Lung (tissue), 12 donors: Measurements from ENCODE around the gene WDR93. TPM values are rescaled to one million over a fixed set of nuclear protein-coding genes. Genes with fewer than 3 reads are reported as not detected.

ENCODE experiments used
- ATAC-seq: fragments of 200-7000 bp; cut with Tn5 transposase; one replicate; pipeline ENCODE4 v1.9.1; 2020; ENCODE audit warnings: moderate number of reproducible peaks; ENCODE audit not compliant: insufficient read depth, low FRiP score
- DNase-seq, 3 donors: peaks; one replicate each; pipeline ENCODE4 v3.0.0-alpha.2; 2013 to 2017
- H3K27ac ChIP-seq, 2 donors: one replicate each; pipeline ENCODE4 v1.5.1; 2013; ENCODE audit warnings: mild to moderate bottlenecking in 2 of 2, moderate library complexity in 2 of 2, control low read depth in 1 of 2, inconsistent platforms in 1 of 2, low read depth in 1 of 2, low read length in 1 of 2
- H3K27me3 ChIP-seq, 3 donors: one replicate each; pipeline ENCODE4 v1.5.1; 2013; ENCODE audit warnings: low read length in 2 of 3; ENCODE audit not compliant: control insufficient read depth in 3 of 3, insufficient read depth in 3 of 3
- H3K36me3 ChIP-seq, 4 donors: one replicate each; pipeline ENCODE4 v1.5.1; 2013; ENCODE audit warnings: low read length in 4 of 4, mild to moderate bottlenecking in 1 of 4, moderate library complexity in 1 of 4; ENCODE audit not compliant: control insufficient read depth in 4 of 4, insufficient read depth in 4 of 4
- H3K4me1 ChIP-seq, 5 donors: one replicate each; pipeline ENCODE4 v1.5.1; 2013; ENCODE audit warnings: low read length in 5 of 5, mild to moderate bottlenecking in 2 of 5, moderate library complexity in 1 of 5; ENCODE audit not compliant: control insufficient read depth in 5 of 5, insufficient read depth in 5 of 5
- H3K4me3 ChIP-seq: one replicate; pipeline ENCODE4 v1.5.1; 2013; ENCODE audit warnings: mild to moderate bottlenecking, control low read depth, moderate library complexity
- H3K9ac ChIP-seq, 2 donors: one replicate each; pipeline ENCODE4 v1.5.1; 2013; ENCODE audit warnings: low read length in 2 of 2, control low read depth in 1 of 2; ENCODE audit not compliant: insufficient read depth in 1 of 2
- H3K9me3 ChIP-seq, 4 donors: one replicate each; pipeline ENCODE4 v1.5.1; 2013; ENCODE audit warnings: low read length in 3 of 4, mild to moderate bottlenecking in 1 of 4, moderate library complexity in 1 of 4; ENCODE audit not compliant: control insufficient read depth in 4 of 4, insufficient read depth in 3 of 4
- CTCF ChIP-seq: IDR thresholded peaks from 2 replicates; pipeline ENCODE4 v1.5.1; 2012; ENCODE audit warnings: mild to moderate bottlenecking; ENCODE audit errors: control extremely low read depth, extremely low read depth
- WGBS, 2 donors: extraction: QIAGEN DNeasy Blood & Tissue Kit; methylation state at CpG; one replicate each; pipeline ENCODE4 v1.1.7; 2013; 5-methylcytosine and 5-hydroxymethylcytosine counted together
- polyA plus RNA-seq, 2 donors: library from polyadenylated mRNA; stranded (reverse); fragments of 200-250 nt; gene quantifications; one replicate each; pipeline ENCODE4 v1.2.1, GENCODE V29; 2013
- total RNA-seq, 2 donors: library from RNA; depleted of rRNA in 1 of 2; stranded (reverse); fragments of >200 nt in 1 of 2; gene quantifications; one replicate each; pipeline ENCODE4 v1.2.1, GENCODE V29; 2014 to 2021
- donor health status: control.
- donor health status: control.
- donor health status: Bipolar disorder and iron deficiency.
- donor health status: healthy.
- donor health status: DM: yes; HTN: yes; CAD: no.

The WDR93 gene
- total and polyA plus RNA-seq, 4 donors, result 0.95 to 3.8 (median 2.2) TPM

GRCh38 chr15:89693091-89693490, 2.5 kb downstream of the WDR93 start:
- WGBS, 2 donors, result 38 to 85% methylated on average over 2 of the region's 2 CpGs
- ATAC-seq, result no peak
- no peaks in the 10 kb centered on the region for H3K36me3 ChIP-seq
- H3K27ac ChIP-seq, result no peak overlapping the region
- no peaks in the 10 kb centered on the region for H3K27me3 ChIP-seq
- no peak overlapping the region for H3K9ac ChIP-seq
- H3K9me3 ChIP-seq, result no peaks in the 10 kb centered on the region
- TF ChIP-seq CTCF, result no peak
- peak in 2 of 3 donors; percentile 59 to 69 for DNase-seq
- H3K4me1 ChIP-seq, result peaks cover 0 to 8% (median 0%) of the 10 kb centered on the region in 5 donors
- H3K4me3 ChIP-seq, result no peak overlapping the region

- WGBS, 2 donors, result 71 to 82% methylated on average over 1 of the region's 1 CpG
- Histone ChIP-seq H3K9me3 (no peaks in the 10 kb centered on the region), H3K4me3 (no peak overlapping the region), H3K4me1 (peaks cover 0 to 8% (median 0%) of the 10 kb centered on the region in 5 donors), H3K27ac (no peak overlapping the region), H3K27me3 (no peaks in the 10 kb centered on the region), H3K36me3 (no peaks in the 10 kb centered on the region), H3K9ac (no peak overlapping the region)
- no peak for ATAC-seq
- no peak for DNase-seq
- no peak for TF ChIP-seq CTCF
Observed at GRCh38 chr15:89693696-89694095, 3.1 kb downstream of the WDR93 start.

- no peak overlapping the region for H3K27ac ChIP-seq
- no peak overlapping the region for H3K9ac ChIP-seq
- no peak for TF ChIP-seq CTCF
- H3K36me3 ChIP-seq, result no peaks in the 10 kb centered on the region
- H3K9me3 ChIP-seq, result no peaks in the 10 kb centered on the region
- H3K4me3 ChIP-seq, result no peak overlapping the region
- no peaks in the 10 kb centered on the region for H3K27me3 ChIP-seq
- peaks cover 0 to 2% (median 0%) of the 10 kb centered on the region in 5 donors for H3K4me1 ChIP-seq
- DNase-seq (no peak), ATAC-seq (no peak)
- WGBS, 2 donors, result 93 to 96% methylated on average over 1 of the region's 1 CpG
Observed at GRCh38 chr15:89695198-89695597, 4.6 kb downstream of the WDR93 start.

- no peak for DNase-seq
- Histone ChIP-seq H3K9me3 (peaks cover 0 to 1% (median 0%) of the 10 kb centered on the region in 4 donors), H3K4me3 (no peak overlapping the region), H3K36me3 (no peaks in the 10 kb centered on the region), H3K4me1 (no peaks in the 10 kb centered on the region), H3K27ac (no peak overlapping the region), H3K27me3 (peaks cover 0 to 4% (median 0%) of the 10 kb centered on the region in 3 donors), H3K9ac (no peak overlapping the region)
- TF ChIP-seq CTCF, result no peak
- no peak for ATAC-seq
Observed at GRCh38 chr15:89704411-89704810, 13.8 kb downstream of the WDR93 start.
